Vagina (tissue), 2 donors: ENCODE data around the gene KAZN.

Experiments
- POLR2A ChIP-seq, 2 donors: fragments of 450-650 bp; IDR thresholded peaks; one replicate each; pipeline ENCODE4 v1.6.1; 2017; ENCODE audit warnings: antibody characterized with exemption in 2 of 2, mild to moderate bottlenecking in 2 of 2, moderate library complexity in 2 of 2
- TF ChIP-seq, protein P1 (sequence below), 3 experiments: fragments of 450-650 bp in 2 of 3; fragments of 200-600 bp in 1 of 3; sonication (generic) in 1 of 3; IDR thresholded peaks; one replicate each; pipeline ENCODE4 v1.5.1; 2017 to 2019; ENCODE audit warnings: antibody characterized with exemption in 3 of 3, mild to moderate bottlenecking in 2 of 3, moderate library complexity in 2 of 3

GRCh38 chr1:14565090-14565489, 33.4 kb upstream of the KAZN start:
- TF ChIP-seq, protein P1, sequence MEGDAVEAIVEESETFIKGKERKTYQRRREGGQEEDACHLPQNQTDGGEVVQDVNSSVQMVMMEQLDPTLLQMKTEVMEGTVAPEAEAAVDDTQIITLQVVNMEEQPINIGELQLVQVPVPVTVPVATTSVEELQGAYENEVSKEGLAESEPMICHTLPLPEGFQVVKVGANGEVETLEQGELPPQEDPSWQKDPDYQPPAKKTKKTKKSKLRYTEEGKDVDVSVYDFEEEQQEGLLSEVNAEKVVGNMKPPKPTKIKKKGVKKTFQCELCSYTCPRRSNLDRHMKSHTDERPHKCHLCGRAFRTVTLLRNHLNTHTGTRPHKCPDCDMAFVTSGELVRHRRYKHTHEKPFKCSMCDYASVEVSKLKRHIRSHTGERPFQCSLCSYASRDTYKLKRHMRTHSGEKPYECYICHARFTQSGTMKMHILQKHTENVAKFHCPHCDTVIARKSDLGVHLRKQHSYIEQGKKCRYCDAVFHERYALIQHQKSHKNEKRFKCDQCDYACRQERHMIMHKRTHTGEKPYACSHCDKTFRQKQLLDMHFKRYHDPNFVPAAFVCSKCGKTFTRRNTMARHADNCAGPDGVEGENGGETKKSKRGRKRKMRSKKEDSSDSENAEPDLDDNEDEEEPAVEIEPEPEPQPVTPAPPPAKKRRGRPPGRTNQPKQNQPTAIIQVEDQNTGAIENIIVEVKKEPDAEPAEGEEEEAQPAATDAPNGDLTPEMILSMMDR (IDR thresholded peaks at IDR 0.05) = no peak
- TF ChIP-seq POLR2A (IDR thresholded peaks at IDR 0.05) = no peak
